Psoas muscle (tissue), 8 donors: ENCODE data around the gene DMKN. TPM values are rescaled to one million over a fixed set of nuclear protein-coding genes. Genes with fewer than 3 reads are reported as not detected.

Source experiments
- ATAC-seq, 4 donors: fragments of 200-7000 bp; cut with Tn5 transposase; one replicate each; pipeline ENCODE4 v1.9.1; 2020; ENCODE audit warnings: moderate library complexity in 3 of 4, mild to moderate bottlenecking in 2 of 4
- DNase-seq, 2 donors: peaks; one replicate each; pipeline ENCODE4 v3.0.0-alpha.2; 2020
- H3K27ac ChIP-seq: fragments of 200-600 bp; one replicate; pipeline ENCODE4 v1.8.0; 2022
- H3K27me3 ChIP-seq, 3 donors: fragments of 200-600 bp in 1 of 3; one replicate each; pipeline versions ENCODE4 v1.6.1 to v1.8.0; 2013 to 2022; ENCODE audit warnings: low read length in 2 of 3, mild to moderate bottlenecking in 2 of 3, moderate library complexity in 1 of 3; ENCODE audit not compliant: insufficient read depth in 3 of 3
- H3K36me3 ChIP-seq, 2 donors: fragments of 200-600 bp in 1 of 2; one replicate each; pipeline versions ENCODE4 v1.6.1 to v1.8.0; 2013 to 2022; ENCODE audit warnings: low read depth in 1 of 2, mild to moderate bottlenecking in 1 of 2, moderate library complexity in 1 of 2; ENCODE audit not compliant: insufficient read depth in 1 of 2
- H3K4me1 ChIP-seq: fragments of 200-600 bp; one replicate; pipeline ENCODE4 v1.8.0; 2022
- H3K4me3 ChIP-seq: fragments of 200-600 bp; one replicate; pipeline ENCODE4 v1.8.0; 2022; ENCODE audit warnings: mild to moderate bottlenecking
- H3K9me3 ChIP-seq: fragments of 200-600 bp; one replicate; pipeline ENCODE4 v1.8.0; 2022
- WGBS, 3 donors: extraction: QIAGEN DNeasy Blood & Tissue Kit; methylation state at CpG; one replicate each; pipeline versions ENCODE4 v1.1.6 to v1.1.7; 2013; 5-methylcytosine and 5-hydroxymethylcytosine counted together
- intact Hi-C, 2 donors: fragments of 100-400 bp; cut with DNase I; formaldehyde crosslinking; loops; one replicate each; pipeline versions ENCODE4 v1.11.0 to v1.14.2; 2022
- polyA plus RNA-seq, 3 donors: library from polyadenylated mRNA; stranded (reverse); fragments of 200-250 nt; gene quantifications; one replicate each; pipeline ENCODE4 v1.2.3, GENCODE V29; 2013
- total RNA-seq, 4 donors: library from RNA; stranded (reverse); fragmentation: NEBNext Ultra II Directional in 2 of 4; extraction: Animal tissue kit (Norgen Biotek cat#: 25700) in 2 of 4; gene quantifications; one replicate each; pipeline versions ENCODE4 v1.2.1 to v1.2.4, GENCODE V29; 2021 to 2023
- TF ChIP-seq, protein P1 (sequence below): fragments of 200-600 bp; IDR thresholded peaks from one replicate; pipeline ENCODE4 v1.8.0; 2022; ENCODE audit warnings: antibody characterized with exemption
- donor health status: healthy with polysubstance abuse.
- donor health status: DM: no; HTN: no; CAD: no; lungs with moderate emphysema.
- donor health status: Bipolar disorder and iron deficiency.
- donor health status: healthy.
- donor health status: DM: yes; HTN: yes; CAD: no.
- donor health status: DM: no; HTN: no; CAD: no.
- donor health status: DM: no; HTN: no; CAD: no.
- donor health status: DM: yes; HTN: yes; CAD: no.

DMKN gene
- total and polyA plus RNA-seq, 7 donors, result 0.21 to 0.77 (median 0.54) TPM; not detected in 1

- Histone ChIP-seq H3K4me3 (no peak overlapping the region), H3K9me3 (no peaks in the 10 kb centered on the region), H3K27me3 (peaks cover 0 to 6% (median 0%) of the 10 kb centered on the region in 3 donors), H3K36me3 (no peaks in the 10 kb centered on the region), H3K27ac (no peak overlapping the region), H3K4me1 (peaks cover 3% of the 10 kb centered on the region)
- intact Hi-C loops, result loop anchor here (2.0 to 10.0 kb wide), 3 partner anchors 139 to 219 kb away; partner anchors contain the start of gene FFAR3 (in 1 of the 2)
- TF ChIP-seq, protein P1, sequence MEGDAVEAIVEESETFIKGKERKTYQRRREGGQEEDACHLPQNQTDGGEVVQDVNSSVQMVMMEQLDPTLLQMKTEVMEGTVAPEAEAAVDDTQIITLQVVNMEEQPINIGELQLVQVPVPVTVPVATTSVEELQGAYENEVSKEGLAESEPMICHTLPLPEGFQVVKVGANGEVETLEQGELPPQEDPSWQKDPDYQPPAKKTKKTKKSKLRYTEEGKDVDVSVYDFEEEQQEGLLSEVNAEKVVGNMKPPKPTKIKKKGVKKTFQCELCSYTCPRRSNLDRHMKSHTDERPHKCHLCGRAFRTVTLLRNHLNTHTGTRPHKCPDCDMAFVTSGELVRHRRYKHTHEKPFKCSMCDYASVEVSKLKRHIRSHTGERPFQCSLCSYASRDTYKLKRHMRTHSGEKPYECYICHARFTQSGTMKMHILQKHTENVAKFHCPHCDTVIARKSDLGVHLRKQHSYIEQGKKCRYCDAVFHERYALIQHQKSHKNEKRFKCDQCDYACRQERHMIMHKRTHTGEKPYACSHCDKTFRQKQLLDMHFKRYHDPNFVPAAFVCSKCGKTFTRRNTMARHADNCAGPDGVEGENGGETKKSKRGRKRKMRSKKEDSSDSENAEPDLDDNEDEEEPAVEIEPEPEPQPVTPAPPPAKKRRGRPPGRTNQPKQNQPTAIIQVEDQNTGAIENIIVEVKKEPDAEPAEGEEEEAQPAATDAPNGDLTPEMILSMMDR, result no peak
- 79 to 86% (median 80%) methylated on average over 9 of the region's 9 CpGs for WGBS, 3 donors
- DNase-seq, result no peak
- ATAC-seq, result no peak
These were observed 19.5 kb downstream of the DMKN start for GRCh38 chr19:35493971-35494370.

- H3K9me3 ChIP-seq, result no peaks in the 10 kb centered on the region
- intact Hi-C loops, result loop anchor here (10.0 kb wide), 2 partner anchors 137 to 217 kb away; partner anchors contain the start of gene FFAR3 (in 1 of the 2)
- DNase-seq (no peak), ATAC-seq (no peak)
- peaks cover 3% of the 10 kb centered on the region for H3K4me1 ChIP-seq
- TF ChIP-seq, protein P1, result no peak
- no peaks in the 10 kb centered on the region for H3K36me3 ChIP-seq
- H3K27ac ChIP-seq, result no peak overlapping the region
- H3K27me3 ChIP-seq, result peaks cover 0 to 9% (median 0%) of the 10 kb centered on the region in 3 donors
- WGBS, 3 donors, result 79 to 90% (median 82%) methylated on average over 8 to 9 of the region's 9 CpGs
- H3K4me3 ChIP-seq, result no peak overlapping the region
These were observed 21.6 kb downstream of the DMKN start for GRCh38 chr19:35491836-35492360.

DNA sequence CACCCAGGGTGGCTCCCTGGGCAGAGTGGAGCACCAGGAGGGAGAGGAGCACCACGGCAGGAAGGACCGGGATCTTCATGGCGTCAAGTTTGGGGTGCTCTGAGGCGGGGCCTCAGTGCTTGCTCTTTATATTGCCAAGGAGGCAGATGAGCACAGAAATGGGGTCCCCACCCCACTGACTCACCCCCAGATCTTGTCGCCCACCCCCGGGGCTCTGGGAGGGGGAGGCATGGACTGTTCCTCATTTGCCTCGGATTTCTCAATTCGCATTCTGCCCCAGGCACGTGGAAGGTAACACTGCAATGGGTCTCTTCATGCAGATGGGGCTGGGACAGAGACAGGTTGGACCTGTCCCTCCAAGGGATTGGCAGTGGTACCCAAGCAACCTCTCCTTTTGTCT lies 23.1 kb downstream of the DMKN start, which contains the start of gene KRTDAP:
TSS of gene KRTDAP (minus strand) at position 101 of the 400 bp plus-strand sequence. CDS start at position 79, 22 bp downstream.
- H3K4me1 ChIP-seq, result peaks cover 3% of the 10 kb centered on the region
- no peak within 1 kb of the TSS for H3K27ac ChIP-seq
- no peak for DNase-seq
- H3K36me3 ChIP-seq, result no peaks in the 10 kb centered on the region
- no peak within 1 kb of the TSS for H3K4me3 ChIP-seq
- ATAC-seq, result no peak
- intact Hi-C loops, result loop anchor here (10.0 kb wide), 2 partner anchors 136 to 216 kb away; partner anchors contain the start of gene FFAR3 (in 1 of the 2)
- TF ChIP-seq, protein P1, result no peak
- WGBS, 3 donors, result 75 to 84% (median 79%) methylated on average over 9 of the region's 9 CpGs
- H3K9me3 ChIP-seq, result no peaks in the 10 kb centered on the region
- peaks cover 0 to 9% (median 0%) of the 10 kb centered on the region in 3 donors for H3K27me3 ChIP-seq

DNA sequence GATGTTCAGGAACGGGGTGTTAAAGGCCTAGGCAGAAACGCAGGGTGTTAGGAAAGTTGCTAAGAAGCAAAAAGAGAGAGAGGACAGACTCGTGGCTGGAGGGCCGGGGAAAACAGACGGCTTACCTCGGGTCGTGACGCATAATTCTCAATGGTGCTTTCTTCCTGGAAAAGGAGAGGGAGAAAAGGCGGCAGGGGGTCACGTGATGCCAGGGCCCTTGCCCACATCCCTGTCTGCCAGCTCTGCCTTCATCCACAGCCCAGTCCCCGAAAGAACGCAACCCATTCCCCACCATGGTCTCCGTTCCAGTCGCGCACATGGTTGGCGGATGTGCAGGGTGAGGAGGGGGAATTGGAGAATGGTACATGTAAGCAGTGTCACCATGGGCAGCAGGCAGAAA lies 24.8 kb downstream of the DMKN start:
- ATAC-seq, result no peak
- H3K27me3 ChIP-seq, result peaks cover 0 to 9% (median 0%) of the 10 kb centered on the region in 3 donors
- TF ChIP-seq, protein P1, result no peak
- H3K4me1 ChIP-seq, result no peaks in the 10 kb centered on the region
- no peak for DNase-seq
- H3K9me3 ChIP-seq, result no peaks in the 10 kb centered on the region
- no peak overlapping the region for H3K27ac ChIP-seq
- H3K36me3 ChIP-seq, result no peaks in the 10 kb centered on the region
- intact Hi-C loops, result no loop called here
- WGBS, 3 donors, result 64 to 81% (median 75%) methylated on average over 16 of the region's 16 CpGs
- no peak overlapping the region for H3K4me3 ChIP-seq
